Endodermal cell (in vitro differentiated cells): ENCODE data around the gene IL21R. TPM values are rescaled to one million over a fixed set of nuclear protein-coding genes. Genes with fewer than 3 reads are reported as not detected.

Source experiments
- DNase-seq: peaks from one replicate; pipeline ENCODE4 v3.0.0-alpha.2; 2017
- H3K27ac ChIP-seq: 2 replicates; pipeline ENCODE4 v1.5.1; 2013; ENCODE audit warnings: mild to moderate bottlenecking, low read depth, low read length, moderate library complexity
- H3K27me3 ChIP-seq: 2 replicates; pipeline ENCODE4 v1.6.1; 2013; ENCODE audit warnings: mild to moderate bottlenecking, low read length, moderate library complexity; ENCODE audit not compliant: insufficient read depth, control insufficient read depth, poor library complexity, severe bottlenecking
- H3K36me3 ChIP-seq: 2 replicates; pipeline ENCODE4 v1.7.0; 2013; ENCODE audit warnings: mild to moderate bottlenecking, low read length, moderate library complexity; ENCODE audit not compliant: control insufficient read depth, insufficient read depth
- H3K4me1 ChIP-seq: one replicate; pipeline ENCODE4 v1.7.0; 2013; ENCODE audit warnings: low read length; ENCODE audit not compliant: control insufficient read depth, insufficient read depth
- H3K4me3 ChIP-seq: 2 replicates; pipeline ENCODE4 v1.5.1; 2013; ENCODE audit warnings: mild to moderate bottlenecking, low read length, moderate library complexity
- H3K9ac ChIP-seq: 2 replicates; pipeline ENCODE4 v1.6.1; 2013; ENCODE audit warnings: mild to moderate bottlenecking, low read length, moderate library complexity; ENCODE audit not compliant: poor library complexity, severe bottlenecking; ENCODE audit errors: extremely low read depth
- H3K9me3 ChIP-seq: 2 replicates; pipeline ENCODE4 v1.6.1; 2013; ENCODE audit warnings: mild to moderate bottlenecking, low read length, moderate library complexity; ENCODE audit not compliant: control insufficient read depth
- H3K27ac Mint-ChIP-seq: 2 replicates; pipeline ENCODE4 v1.8.0; 2020; ENCODE audit warnings: mixed read lengths
- H3K27me3 Mint-ChIP-seq: 2 replicates; pipeline ENCODE4 v1.8.0; 2021; ENCODE audit warnings: mild to moderate bottlenecking, mixed read lengths; ENCODE audit not compliant: insufficient read depth
- H3K36me3 Mint-ChIP-seq: 2 replicates; pipeline ENCODE4 v1.8.0; 2020; ENCODE audit warnings: low read depth, mixed read lengths
- H3K4me1 Mint-ChIP-seq: 2 replicates; pipeline ENCODE4 v1.8.0; 2020; ENCODE audit warnings: mixed read lengths
- H3K4me3 Mint-ChIP-seq: 2 replicates; pipeline ENCODE4 v1.8.0; 2020; ENCODE audit warnings: mild to moderate bottlenecking, moderate library complexity, mixed read lengths
- H3K9me3 Mint-ChIP-seq: 2 replicates; pipeline ENCODE4 v1.8.0; 2020; ENCODE audit warnings: mild to moderate bottlenecking, mixed read lengths
- CTCF ChIP-seq: fragments of 200-600 bp; sonication (generic); conservative IDR thresholded peaks from 2 replicates; pipeline ENCODE4 v1.5.0; 2021; ENCODE audit warnings: antibody characterized with exemption, mild to moderate bottlenecking
- WGBS, 2 experiments: methylation state at CpG; one replicate each; pipeline versions ENCODE4 v1.1.5 to v1.1.7; 2013; ENCODE audit warnings: missing lambda C conversion rate in 2 of 2, mixed read lengths in 1 of 2; ENCODE audit not compliant: insufficient coverage in 1 of 2, insufficient read length in 1 of 2; 5-methylcytosine and 5-hydroxymethylcytosine counted together
- total RNA-seq, 2 donors: library from RNA; stranded (reverse); fragmentation: NEBNext Ultra II Directional in 1 of 2; extraction: Animal tissue kit (Norgen Biotek cat#: 25700) in 1 of 2; gene quantifications; 2 replicates in 1 of 2; 3 replicates in 1 of 2; pipeline ENCODE4 v1.2.1, GENCODE V29; 2021

Gene IL21R
- total RNA-seq, 2 donors from 2014 or later = 0.18 TPM; not detected in 1

DNA sequence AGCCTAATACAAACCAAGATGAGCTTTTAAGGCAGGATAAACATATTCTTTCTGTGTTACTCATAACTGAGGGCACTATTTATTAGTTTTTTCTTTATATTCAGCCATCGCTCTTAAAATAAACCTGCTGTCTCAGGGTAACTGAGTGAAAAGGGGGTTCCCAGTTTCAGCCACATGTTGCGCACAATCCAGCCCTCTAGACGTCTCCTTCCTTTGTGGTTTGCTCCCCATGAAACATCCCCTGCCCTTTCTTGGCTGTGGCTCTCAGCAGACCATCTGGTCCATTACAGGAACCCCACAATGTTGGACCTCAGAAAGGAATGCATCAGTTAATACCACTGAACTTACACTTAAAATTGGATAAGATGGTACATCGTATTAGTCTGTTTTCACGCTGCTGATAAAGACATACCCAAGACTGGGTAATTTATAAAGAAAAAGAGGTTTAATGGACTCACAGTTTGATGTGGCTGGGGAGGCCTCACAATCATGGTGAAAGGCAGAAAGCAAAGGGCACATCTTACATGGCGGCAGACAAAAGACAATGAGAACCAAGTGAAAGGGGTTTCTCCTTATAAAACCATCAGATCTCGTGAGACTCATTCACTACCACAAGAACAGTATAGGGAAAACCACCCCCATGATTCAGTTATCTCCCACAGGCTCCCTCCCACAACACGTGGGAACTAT, 12.6 kb upstream of the IL21R start:
- Mint-ChIP-seq H3K36me3 (no peaks in the 10 kb centered on the region), H3K27me3 (peaks cover 9% of the 10 kb centered on the region), H3K9me3 (peaks cover 7% of the 10 kb centered on the region), H3K4me1 (no peaks in the 10 kb centered on the region), H3K27ac (no peak overlapping the region), H3K4me3 (no peak overlapping the region)
- no peak overlapping the region for H3K4me3 ChIP-seq
- no peak overlapping the region for H3K27ac ChIP-seq
- H3K4me1 ChIP-seq = no peaks in the 10 kb centered on the region
- peaks cover 6% of the 10 kb centered on the region for H3K9me3 ChIP-seq
- WGBS, 2 experiments = 88 to 91% methylated on average over 3 to 8 of the region's 8 CpGs
- no peak overlapping the region for H3K9ac ChIP-seq
- H3K36me3 ChIP-seq = no peaks in the 10 kb centered on the region
- no peak for TF ChIP-seq CTCF
- H3K27me3 ChIP-seq = peaks cover 6% of the 10 kb centered on the region
- DNase-seq = peak; percentile 5

DNA sequence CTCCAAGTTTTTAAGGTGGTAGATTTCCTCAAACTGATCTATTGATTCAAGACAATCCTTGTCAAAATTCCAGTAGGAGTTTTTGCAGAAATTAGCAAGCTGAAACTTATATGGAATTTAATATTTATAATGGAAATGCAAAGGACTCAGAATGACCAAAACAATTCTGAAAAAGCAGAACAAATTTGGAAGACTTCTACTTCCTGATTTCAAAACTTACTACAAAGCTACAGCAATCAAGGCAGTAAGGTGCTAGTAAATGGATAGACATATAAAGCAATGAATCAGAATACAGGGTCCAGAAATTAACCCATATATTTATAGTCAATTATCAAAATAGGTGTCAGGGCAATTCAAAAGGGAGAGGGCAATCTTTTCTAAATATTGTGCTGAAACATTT, 11.8 kb upstream of the IL21R start:
- no peak for TF ChIP-seq CTCF
- H3K4me1 ChIP-seq = no peaks in the 10 kb centered on the region
- H3K36me3 Mint-ChIP-seq = no peaks in the 10 kb centered on the region
- H3K9me3 ChIP-seq = peaks cover 6% of the 10 kb centered on the region
- H3K27me3 ChIP-seq = peaks cover 6% of the 10 kb centered on the region
- no peaks in the 10 kb centered on the region for H3K4me1 Mint-ChIP-seq
- no peak overlapping the region for H3K27ac Mint-ChIP-seq
- no peak overlapping the region for H3K4me3 ChIP-seq
- H3K4me3 Mint-ChIP-seq = no peak overlapping the region
- no peak overlapping the region for H3K9ac ChIP-seq
- H3K36me3 ChIP-seq = no peaks in the 10 kb centered on the region
- H3K27ac ChIP-seq = no peak overlapping the region
- DNase-seq = no peak
- H3K27me3 Mint-ChIP-seq = peaks cover 8% of the 10 kb centered on the region
- H3K9me3 Mint-ChIP-seq = peaks cover 4% of the 10 kb centered on the region

- H3K9me3 Mint-ChIP-seq = peaks cover 2% of the 10 kb centered on the region
- no peak overlapping the region for H3K4me3 Mint-ChIP-seq
- no peak overlapping the region for H3K27ac ChIP-seq
These were observed 9.3 kb upstream of the IL21R start for GRCh38 chr16:27392671-27393070.

More at GRCh38 chr16:27392671-27393070, 9.3 kb upstream of the IL21R start:
- no peaks in the 10 kb centered on the region for H3K4me1 Mint-ChIP-seq
- no peaks in the 10 kb centered on the region for H3K36me3 Mint-ChIP-seq
- H3K27ac Mint-ChIP-seq = no peak overlapping the region
- peaks cover 6% of the 10 kb centered on the region for H3K9me3 ChIP-seq
- peaks cover 5% of the 10 kb centered on the region for H3K27me3 Mint-ChIP-seq
- no peak for DNase-seq
- H3K27me3 ChIP-seq = peaks cover 6% of the 10 kb centered on the region
- no peaks in the 10 kb centered on the region for H3K36me3 ChIP-seq
- no peaks in the 10 kb centered on the region for H3K4me1 ChIP-seq
- WGBS, 2 experiments = 67 to 100% methylated on average over 1 of the region's 1 CpG
- no peak overlapping the region for H3K9ac ChIP-seq
- no peak overlapping the region for H3K4me3 ChIP-seq
- TF ChIP-seq CTCF = no peak
